CD4-positive, alpha-beta T cell (primary cell): ENCODE data around the gene PLEKHA7. TPM values are rescaled to one million over a fixed set of nuclear protein-coding genes. Genes with fewer than 3 reads are reported as not detected.

Experiments
- ATAC-seq: fragments of 200-7000 bp; cut with Tn5 transposase; one replicate; pipeline ENCODE4 v1.10.0; 2022; ENCODE audit warnings: mild to moderate bottlenecking; ENCODE audit not compliant: poor library complexity
- CTCF ChIA-PET: fragments of 350-600 bp; sonication (Branson Sonifier 250); formaldehyde crosslinking; loops from one replicate; lab custom pipeline; 2021; ENCODE audit warnings: antibody characterized with exemption, inconsistent platforms; lab: Charles Lee
- POLR2A ChIA-PET: fragments of 350-600 bp; sonication (Branson Sonifier 250); formaldehyde crosslinking; loops from one replicate; lab custom pipeline; 2021; ENCODE audit warnings: antibody characterized with exemption, inconsistent platforms; lab: Charles Lee
- DNase-seq, 14 experiments: peaks; one replicate each; pipeline ENCODE4 v3.0.0-alpha.2; 2013 to 2020; ENCODE audit warnings: mixed read lengths in 2 of 14
- H3K27ac ChIP-seq, 2 donors: one replicate each; pipeline versions ENCODE4 v1.5.1 to v1.7.0; 2013; ENCODE audit warnings: low read length in 2 of 2, low read depth in 1 of 2, mild to moderate bottlenecking in 1 of 2
- H3K27me3 ChIP-seq, 2 experiments: 1 replicate in 1 of 2; 2 replicates in 1 of 2; pipeline versions ENCODE4 v1.6.1 to v1.7.0; 2013; ENCODE audit warnings: low read length in 2 of 2, control low read depth in 1 of 2, mild to moderate bottlenecking in 1 of 2, moderate library complexity in 1 of 2; ENCODE audit not compliant: insufficient read depth in 2 of 2, control insufficient read depth in 1 of 2
- H3K36me3 ChIP-seq: one replicate; pipeline ENCODE4 v1.6.1; 2013; ENCODE audit warnings: low read length, control low read depth; ENCODE audit not compliant: insufficient read depth
- H3K4me1 ChIP-seq: one replicate; pipeline ENCODE4 v1.6.1; 2013; ENCODE audit warnings: low read length, control low read depth; ENCODE audit not compliant: insufficient read depth
- H3K4me3 ChIP-seq: one replicate; pipeline ENCODE4 v1.5.1; 2013; ENCODE audit warnings: mild to moderate bottlenecking, low read length, moderate library complexity
- H3K9me3 ChIP-seq, 2 experiments: 1 replicate in 1 of 2; 2 replicates in 1 of 2; pipeline versions ENCODE4 v1.6.1 to v1.7.0; 2013; ENCODE audit warnings: low read length in 2 of 2, mild to moderate bottlenecking in 2 of 2, control low read depth in 1 of 2, moderate library complexity in 1 of 2; ENCODE audit not compliant: control insufficient read depth in 1 of 2, insufficient read depth in 1 of 2
- H3K27ac Mint-ChIP-seq: one replicate; pipeline ENCODE4 v1.8.0; 2020; ENCODE audit warnings: mixed read lengths
- H3K27me3 Mint-ChIP-seq: one replicate; pipeline ENCODE4 v1.8.0; 2021; ENCODE audit warnings: mixed read lengths
- H3K36me3 Mint-ChIP-seq: one replicate; pipeline ENCODE4 v1.8.0; 2021; ENCODE audit warnings: low read depth, mixed read lengths
- H3K4me1 Mint-ChIP-seq: one replicate; pipeline ENCODE4 v1.8.0; 2021; ENCODE audit warnings: low read depth, mixed read lengths
- H3K4me3 Mint-ChIP-seq: one replicate; pipeline ENCODE4 v1.8.0; 2020; ENCODE audit warnings: mild to moderate bottlenecking, mixed read lengths
- H3K9me3 Mint-ChIP-seq: one replicate; pipeline ENCODE4 v1.8.0; 2020; ENCODE audit warnings: mixed read lengths
- CTCF ChIP-seq: fragments of 200-600 bp; IDR thresholded peaks from one replicate; pipeline ENCODE4 v1.8.0; 2022; ENCODE audit warnings: antibody characterized with exemption, mild to moderate bottlenecking
- intact Hi-C, 2 experiments: fragments of 100-400 bp; cut with DNase I in 1 of 2; cut with micrococcal nuclease in 1 of 2; formaldehyde crosslinking; loops; one replicate each; pipeline versions ENCODE4 v1.15.1 to v1.9.0; 2023 to 2025; cut with DNase I, micrococcal nuclease
- total RNA-seq, 174 experiments: library from RNA in 2 of 174; stranded (reverse) in 2 of 174; gene quantifications; one replicate each; pipeline ENCODE4 v1.2.3 and lab custom pipeline; 2021 to 2026

PLEKHA7 gene
- total RNA-seq, 2 experiments from 2014 or later = 4.5 to 4.8 TPM

GRCh38 chr11:16790486-16791190 lies 223.6 kb downstream of the PLEKHA7 start:
- Mint-ChIP-seq H3K27ac (no peak overlapping the region), H3K36me3 (no peaks in the 10 kb centered on the region), H3K27me3 (no peaks in the 10 kb centered on the region), H3K4me1 (peaks cover 7% of the 10 kb centered on the region), H3K4me3 (no peak overlapping the region), H3K9me3 (no peaks in the 10 kb centered on the region)
- TF ChIP-seq CTCF = no peak
- ChIA-PET CTCF (no interaction called here), POLR2A (no interaction called here)
- DNase-seq (peak in 1 of 14 experiments; percentile 15), ATAC-seq (no peak)
- H3K27ac ChIP-seq = no peak overlapping the region
- intact Hi-C loops = no loop called here
- H3K4me1 ChIP-seq = peaks cover 29% of the 10 kb centered on the region
- H3K27me3 ChIP-seq = no peaks in the 10 kb centered on the region
- H3K9me3 ChIP-seq = no peaks in the 10 kb centered on the region
- H3K4me3 ChIP-seq = no peak overlapping the region
- no peaks in the 10 kb centered on the region for H3K36me3 ChIP-seq

DNA sequence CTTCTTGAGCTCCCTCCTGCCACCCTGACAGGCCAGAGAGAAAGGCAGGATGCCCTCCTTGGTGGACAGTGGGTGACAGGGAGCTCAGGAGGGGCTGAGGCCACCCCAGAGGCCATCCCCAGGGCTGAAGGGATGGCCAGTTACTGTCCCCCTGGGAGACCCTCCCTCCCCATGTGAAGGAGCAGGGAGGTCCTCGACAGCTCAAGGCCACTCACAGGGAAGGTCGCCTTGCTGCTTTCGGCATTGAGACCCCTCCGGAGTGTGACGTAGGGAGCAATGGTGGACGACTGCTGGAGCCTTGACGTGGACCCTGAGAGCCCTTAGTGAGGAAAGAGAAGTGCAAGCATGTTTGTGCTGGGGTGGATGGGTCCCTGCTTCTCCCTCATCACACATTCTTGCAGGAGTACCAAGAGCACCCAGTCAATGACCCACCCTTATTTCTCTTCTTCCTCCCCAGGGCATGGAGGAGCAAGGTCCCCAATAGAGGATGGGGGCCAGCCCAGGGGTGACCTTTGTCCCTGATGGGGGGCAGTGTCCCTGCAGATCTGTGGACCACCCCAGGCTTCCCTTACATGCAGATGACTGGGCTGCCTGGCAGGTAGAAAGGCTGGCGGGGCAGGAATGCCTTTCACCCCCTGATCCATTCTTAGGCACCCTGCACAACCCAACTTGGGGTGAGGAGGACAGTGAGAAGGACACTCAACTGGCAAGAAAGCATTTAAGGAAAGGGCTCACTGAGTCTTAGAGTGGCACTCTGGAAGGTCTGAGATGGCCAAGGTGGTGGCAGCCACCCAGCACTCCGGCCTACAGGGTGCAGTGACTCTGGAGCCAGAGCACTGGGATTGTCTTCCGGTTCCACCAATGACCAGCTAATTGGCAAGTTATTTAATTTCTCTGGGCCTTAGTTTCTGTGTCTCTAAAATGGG lies 224.4 kb downstream of the PLEKHA7 start:
- intact Hi-C loops = loop anchor here in 1 of 2 experiments (5.0 to 10.0 kb wide), 2 partner anchors 275 to 712 kb away; no protein-coding TSS in a partner anchor
- Histone ChIP-seq H3K27ac (no peak overlapping the region), H3K4me1 (peaks cover 27% of the 10 kb centered on the region), H3K9me3 (no peaks in the 10 kb centered on the region), H3K27me3 (no peaks in the 10 kb centered on the region), H3K36me3 (no peaks in the 10 kb centered on the region), H3K4me3 (no peak overlapping the region)
- no peaks in the 10 kb centered on the region for H3K36me3 Mint-ChIP-seq
- peaks cover 1% of the 10 kb centered on the region for H3K4me1 Mint-ChIP-seq
- H3K4me3 Mint-ChIP-seq = no peak overlapping the region
- no peak overlapping the region for H3K27ac Mint-ChIP-seq
- ChIA-PET CTCF (no interaction called here), POLR2A (no interaction called here)
- no peak for TF ChIP-seq CTCF
- H3K27me3 Mint-ChIP-seq = no peaks in the 10 kb centered on the region
- DNase-seq (no peak), ATAC-seq (no peak)
- H3K9me3 Mint-ChIP-seq = no peaks in the 10 kb centered on the region

DNA sequence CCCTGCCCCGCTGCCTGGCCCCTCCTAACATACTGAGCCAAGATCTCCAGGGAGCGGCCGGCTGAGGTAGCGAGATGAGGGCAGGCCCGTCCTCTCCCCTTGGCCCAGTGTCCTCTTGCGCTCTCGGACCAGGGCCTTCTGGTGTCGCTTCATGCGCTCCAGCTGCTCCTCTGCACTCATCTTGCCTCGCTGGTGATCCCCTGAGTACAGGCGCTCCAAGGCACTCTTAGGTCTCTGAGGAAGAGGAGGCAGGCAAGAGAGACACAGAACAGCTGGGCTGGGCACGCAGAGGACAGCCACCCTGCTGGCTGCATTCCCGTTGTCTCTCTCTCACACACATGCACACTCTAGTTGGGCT lies 225.2 kb downstream of the PLEKHA7 start:
- Mint-ChIP-seq H3K9me3 (no peaks in the 10 kb centered on the region), H3K4me3 (no peak overlapping the region), H3K27ac (no peak overlapping the region), H3K36me3 (no peaks in the 10 kb centered on the region), H3K4me1 (no peaks in the 10 kb centered on the region), H3K27me3 (no peaks in the 10 kb centered on the region)
- Histone ChIP-seq H3K9me3 (no peaks in the 10 kb centered on the region), H3K4me1 (peaks cover 22% of the 10 kb centered on the region), H3K4me3 (no peak overlapping the region), H3K36me3 (no peaks in the 10 kb centered on the region), H3K27ac (no peak overlapping the region), H3K27me3 (no peaks in the 10 kb centered on the region)
- DNase-seq (no peak), ATAC-seq (no peak)
- POLR2A ChIA-PET = no interaction called here
- no peak for TF ChIP-seq CTCF
- intact Hi-C loops = loop anchor here in 1 of 2 experiments (5.0 to 10.0 kb wide), 2 partner anchors 276 to 713 kb away; no protein-coding TSS in a partner anchor
- CTCF ChIA-PET = no interaction called here
